Fibroblast of mammary gland (primary cell): ENCODE data around the gene CAB39.

Experiments
- DNase-seq: peaks from one replicate; pipeline ENCODE4 v3.0.0-alpha.2; 2010; ENCODE audit warnings: low read depth
- H3K4me3 ChIP-seq: 2 replicates; pipeline ENCODE4 v1.5.1; 2011; ENCODE audit warnings: low read depth, mild to moderate bottlenecking, low read length, moderate library complexity; ENCODE audit not compliant: control insufficient read depth
- CTCF ChIP-seq: conservative IDR thresholded peaks from 2 replicates; pipeline ENCODE4 v1.5.1; 2011; ENCODE audit warnings: low read depth, low read length, inconsistent platforms; ENCODE audit not compliant: control insufficient read depth, insufficient read depth

CAB39 gene

DNA sequence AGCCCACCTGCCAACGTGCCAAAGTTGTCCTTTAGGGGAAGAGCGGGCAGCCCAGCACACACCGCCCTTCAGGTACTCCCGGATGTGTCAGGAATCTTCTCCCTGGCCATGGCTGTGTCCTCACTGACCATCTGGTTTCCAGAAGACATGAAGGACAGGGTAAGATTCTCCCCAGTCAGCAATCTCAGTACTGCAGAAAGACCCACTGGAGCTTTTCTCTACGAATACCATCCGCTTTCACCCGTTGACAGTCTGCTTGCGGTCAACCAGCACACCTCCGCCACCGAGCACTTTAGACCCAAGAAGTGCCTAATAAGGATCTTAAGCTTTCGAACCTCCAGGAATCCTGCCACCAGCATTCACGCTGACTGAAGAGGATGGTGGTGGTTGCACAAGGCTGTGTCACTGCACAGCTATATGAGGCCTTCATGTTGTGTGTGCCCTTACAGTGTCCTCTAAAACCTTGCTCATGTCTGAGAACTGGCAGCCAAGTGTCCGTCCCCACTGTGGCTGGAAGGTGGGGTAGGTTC is 109.4 kb downstream of the CAB39 start:
- DNase-seq = no peak
- TF ChIP-seq CTCF = no peak
- no peak overlapping the region for H3K4me3 ChIP-seq

DNA sequence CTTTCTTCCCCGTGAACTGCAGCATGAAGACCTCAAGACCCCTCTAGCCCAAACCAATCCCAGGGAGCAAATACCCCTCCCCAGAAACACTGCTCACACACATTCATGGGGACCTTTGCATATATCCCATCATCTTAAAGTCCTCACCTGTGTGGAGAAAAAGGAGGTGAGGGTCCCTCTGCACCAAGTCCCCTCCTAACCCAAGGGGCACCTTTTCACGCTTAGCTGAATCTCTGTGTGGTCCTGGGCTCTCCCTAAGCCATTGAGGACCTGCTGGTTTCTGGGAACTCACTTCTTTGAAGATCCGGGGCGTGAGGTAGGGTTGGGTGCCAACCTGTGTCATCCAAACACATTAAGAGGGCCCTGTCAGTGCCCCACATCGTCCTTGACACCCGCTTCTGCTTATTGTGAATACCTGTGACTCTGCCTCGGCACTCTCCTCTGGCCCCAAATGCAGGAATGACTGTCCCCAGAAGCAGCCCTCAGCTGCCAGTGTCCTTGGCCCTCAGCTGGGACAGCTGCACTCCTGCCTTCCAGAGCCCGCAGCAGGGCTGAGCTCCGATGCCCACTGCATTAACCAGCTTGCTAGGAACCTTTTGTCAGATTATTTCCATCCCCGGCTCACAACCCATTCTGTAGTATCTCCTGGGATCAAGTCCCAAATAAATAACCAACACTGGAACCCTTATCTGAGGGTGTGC is 110.8 kb downstream of the CAB39 start:
- DNase-seq = no peak
- TF ChIP-seq CTCF = no peak
- H3K4me3 ChIP-seq = no peak overlapping the region

- peak; percentile 69 for TF ChIP-seq CTCF
- DNase-seq = peak; percentile 81
- peak overlapping the region; percentile 14 for H3K4me3 ChIP-seq
Observed at GRCh38 chr2:230824406-230824978, 111.8 kb downstream of the CAB39 start.

GRCh38 chr2:230825354-230825753 is 112.7 kb downstream of the CAB39 start:
- no peak for TF ChIP-seq CTCF
- no peak overlapping the region for H3K4me3 ChIP-seq
- DNase-seq = no peak

GRCh38 chr2:230827774-230828271 is 115.2 kb downstream of the CAB39 start:
- no peak overlapping the region for H3K4me3 ChIP-seq
- no peak for DNase-seq
- TF ChIP-seq CTCF = no peak

DNA sequence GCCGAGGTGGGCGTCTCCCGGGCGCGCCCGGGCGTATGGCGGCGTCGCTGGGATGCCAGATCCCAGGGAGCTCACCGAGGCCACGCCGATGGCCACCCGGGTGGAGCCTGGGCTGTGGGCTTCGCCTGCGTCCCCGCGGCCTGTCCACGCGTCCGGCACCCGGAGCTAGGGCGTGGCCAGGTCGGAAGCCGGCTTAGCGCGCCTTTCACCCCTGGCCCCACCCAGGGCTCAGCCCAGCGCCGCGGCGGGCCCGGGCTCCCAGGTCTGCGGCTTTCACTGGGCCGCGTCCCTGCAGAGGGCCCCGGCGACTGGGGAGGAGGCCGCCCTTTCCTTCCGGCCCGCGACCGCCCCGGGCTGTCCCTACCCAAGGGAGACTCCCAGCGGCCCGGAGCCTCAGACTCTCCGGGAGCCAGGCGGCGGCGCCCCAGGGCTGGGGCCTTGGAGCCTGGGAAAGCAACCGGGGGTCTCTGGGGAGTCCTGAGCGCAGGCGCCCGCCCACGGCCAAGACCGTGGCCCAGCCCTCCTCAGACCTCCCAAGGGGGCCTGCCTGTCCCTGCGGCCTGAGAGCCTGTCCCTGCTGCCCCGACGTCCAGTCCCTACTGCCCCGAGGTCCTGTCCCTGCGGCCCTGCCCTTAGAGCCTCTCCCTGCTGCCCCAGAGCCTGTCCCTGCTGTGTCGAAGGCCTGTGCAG is 115.8 kb downstream of the CAB39 start:
- no peak for DNase-seq
- no peak for TF ChIP-seq CTCF
- no peak overlapping the region for H3K4me3 ChIP-seq
